Type B pancreatic cell (in vitro differentiated cells): ENCODE measurements around the gene DHX29. TPM values are rescaled to one million over a fixed set of nuclear protein-coding genes. Genes with fewer than 3 reads are reported as not detected.

Experiments used
- DNase-seq: peaks from one replicate; pipeline ENCODE4 v3.0.0; 2021; ENCODE audit warnings: mixed read lengths; ENCODE audit not compliant: unreplicated experiment; ENCODE audit errors: extremely low spot score
- H3K27ac Mint-ChIP-seq: 2 replicates; pipeline ENCODE4 v1.8.0; 2021; ENCODE audit warnings: mild to moderate bottlenecking, mixed read lengths
- H3K27me3 Mint-ChIP-seq: 2 replicates; pipeline ENCODE4 v1.8.0; 2021; ENCODE audit warnings: mixed read lengths
- H3K36me3 Mint-ChIP-seq: 2 replicates; pipeline ENCODE4 v1.8.0; 2021; ENCODE audit warnings: mixed read lengths
- H3K4me1 Mint-ChIP-seq: one replicate; pipeline ENCODE4 v1.8.0; 2021; ENCODE audit warnings: mixed read lengths; ENCODE audit not compliant: unreplicated experiment
- H3K4me3 Mint-ChIP-seq: 2 replicates; pipeline ENCODE4 v1.8.0; 2021; ENCODE audit warnings: mild to moderate bottlenecking, mixed read lengths
- H3K9me3 Mint-ChIP-seq: 2 replicates; pipeline ENCODE4 v1.8.0; 2021; ENCODE audit warnings: mixed read lengths
- total RNA-seq: library from RNA; stranded (reverse); gene quantifications from 2 replicates; pipeline ENCODE4 v1.2.1, GENCODE V29; 2021; ENCODE audit warnings: low replicate concordance
- TF ChIP-seq, protein P1 (sequence below): fragments of 200-600 bp; sonication (generic); conservative IDR thresholded peaks from 2 replicates; pipeline ENCODE4 v1.5.0; 2021; ENCODE audit warnings: antibody characterized with exemption, mild to moderate bottlenecking

The DHX29 gene
- total RNA-seq, 1 donor from 2014 or later, result 24.0 TPM

DNA sequence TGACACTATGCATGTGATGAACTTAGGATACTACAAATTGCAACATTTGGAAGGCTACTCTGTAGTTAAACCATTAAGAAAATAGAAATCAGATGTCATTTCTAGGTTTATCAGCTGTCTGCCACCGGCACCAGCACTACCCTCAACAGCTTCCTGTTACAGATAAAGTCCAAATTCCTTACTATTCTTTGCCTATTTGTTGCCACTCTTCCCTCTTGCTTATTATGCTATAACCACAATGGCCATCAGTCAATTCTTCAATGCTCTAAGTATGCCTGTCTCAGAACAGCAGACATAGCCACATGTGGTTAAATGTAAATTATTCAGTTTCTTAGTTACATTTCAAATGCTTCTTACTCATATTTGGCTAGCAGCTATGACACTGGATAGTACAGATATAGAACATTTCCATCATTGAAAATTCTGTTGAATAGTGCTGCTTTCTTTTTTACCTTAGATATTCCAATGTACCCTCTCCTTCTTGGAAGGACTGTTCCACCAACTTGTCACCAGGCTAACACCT is 21.0 kb downstream of the DHX29 start:
- H3K36me3 Mint-ChIP-seq, result peaks cover 7% of the 10 kb centered on the region
- no peaks in the 10 kb centered on the region for H3K9me3 Mint-ChIP-seq

DNA sequence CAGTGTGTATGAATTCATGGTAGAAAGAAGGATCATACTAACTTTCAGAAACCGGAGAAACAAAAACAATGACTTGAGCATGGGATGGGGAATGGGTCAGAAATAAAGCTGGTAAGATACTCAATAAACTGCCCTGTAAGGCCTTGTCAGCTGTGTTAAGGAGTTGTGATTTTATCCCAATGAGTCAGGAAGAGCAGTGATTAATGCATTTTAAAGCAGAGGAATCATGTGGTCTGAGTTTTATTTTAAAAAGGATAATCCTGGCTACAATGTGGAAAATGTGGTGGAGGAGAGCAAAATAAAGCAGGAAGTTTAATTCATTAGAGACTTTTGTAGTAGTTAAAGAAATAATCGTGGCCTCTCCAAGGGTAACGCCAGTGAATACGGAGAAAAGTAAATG is 28.7 kb downstream of the DHX29 start:
- Mint-ChIP-seq H3K27me3 (no peaks in the 10 kb centered on the region), H3K4me3 (no peak overlapping the region), H3K4me1 (no peaks in the 10 kb centered on the region), H3K9me3 (no peaks in the 10 kb centered on the region), H3K36me3 (peaks cover 8% of the 10 kb centered on the region), H3K27ac (no peak overlapping the region)
- TF ChIP-seq, protein P1, sequence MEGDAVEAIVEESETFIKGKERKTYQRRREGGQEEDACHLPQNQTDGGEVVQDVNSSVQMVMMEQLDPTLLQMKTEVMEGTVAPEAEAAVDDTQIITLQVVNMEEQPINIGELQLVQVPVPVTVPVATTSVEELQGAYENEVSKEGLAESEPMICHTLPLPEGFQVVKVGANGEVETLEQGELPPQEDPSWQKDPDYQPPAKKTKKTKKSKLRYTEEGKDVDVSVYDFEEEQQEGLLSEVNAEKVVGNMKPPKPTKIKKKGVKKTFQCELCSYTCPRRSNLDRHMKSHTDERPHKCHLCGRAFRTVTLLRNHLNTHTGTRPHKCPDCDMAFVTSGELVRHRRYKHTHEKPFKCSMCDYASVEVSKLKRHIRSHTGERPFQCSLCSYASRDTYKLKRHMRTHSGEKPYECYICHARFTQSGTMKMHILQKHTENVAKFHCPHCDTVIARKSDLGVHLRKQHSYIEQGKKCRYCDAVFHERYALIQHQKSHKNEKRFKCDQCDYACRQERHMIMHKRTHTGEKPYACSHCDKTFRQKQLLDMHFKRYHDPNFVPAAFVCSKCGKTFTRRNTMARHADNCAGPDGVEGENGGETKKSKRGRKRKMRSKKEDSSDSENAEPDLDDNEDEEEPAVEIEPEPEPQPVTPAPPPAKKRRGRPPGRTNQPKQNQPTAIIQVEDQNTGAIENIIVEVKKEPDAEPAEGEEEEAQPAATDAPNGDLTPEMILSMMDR, result no peak
- no peak for DNase-seq

More for the DNA sequence above, 21.0 kb downstream of the DHX29 start:
- Mint-ChIP-seq H3K4me3 (no peak overlapping the region), H3K4me1 (no peaks in the 10 kb centered on the region), H3K27me3 (no peaks in the 10 kb centered on the region), H3K27ac (no peak overlapping the region)
- TF ChIP-seq, protein P1, result no peak
- no peak for DNase-seq

GRCh38 chr5:55276771-55277170 is 30.7 kb downstream of the DHX29 start:
- H3K36me3 Mint-ChIP-seq, result peaks cover 14% of the 10 kb centered on the region
- no peaks in the 10 kb centered on the region for H3K27me3 Mint-ChIP-seq
- no peak for DNase-seq
- no peaks in the 10 kb centered on the region for H3K4me1 Mint-ChIP-seq
- TF ChIP-seq, protein P1, result no peak
- no peaks in the 10 kb centered on the region for H3K9me3 Mint-ChIP-seq
- H3K4me3 Mint-ChIP-seq, result no peak overlapping the region
- H3K27ac Mint-ChIP-seq, result no peak overlapping the region

DNA sequence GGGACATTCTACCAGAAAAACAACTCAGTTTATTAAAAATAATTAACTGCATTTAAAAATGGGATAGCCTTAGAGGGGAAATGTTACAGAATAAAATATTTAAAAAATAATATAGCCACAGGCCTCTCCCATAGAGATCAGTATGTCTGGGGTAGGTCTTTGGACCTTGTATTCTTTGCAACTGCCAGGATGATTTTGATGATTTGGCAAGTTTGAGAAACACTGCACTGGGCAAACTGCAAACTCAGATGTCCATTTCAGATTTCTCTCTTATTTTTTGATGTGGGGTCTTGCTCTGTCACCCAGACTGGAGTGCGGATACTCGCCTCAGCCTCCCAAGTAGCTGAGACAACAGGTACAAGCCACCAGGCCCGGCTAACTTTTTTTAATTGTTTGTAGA is 49.2 kb downstream of the DHX29 start:
- H3K9me3 Mint-ChIP-seq, result no peaks in the 10 kb centered on the region
- H3K4me3 Mint-ChIP-seq, result no peak overlapping the region
- H3K27ac Mint-ChIP-seq, result no peak overlapping the region
- TF ChIP-seq, protein P1, result no peak
- no peaks in the 10 kb centered on the region for H3K27me3 Mint-ChIP-seq
- peaks cover 10% of the 10 kb centered on the region for H3K36me3 Mint-ChIP-seq
- H3K4me1 Mint-ChIP-seq, result no peaks in the 10 kb centered on the region
- no peak for DNase-seq

- DNase-seq, result no peak
- Mint-ChIP-seq H3K27me3 (no peaks in the 10 kb centered on the region), H3K9me3 (no peaks in the 10 kb centered on the region), H3K4me1 (no peaks in the 10 kb centered on the region), H3K27ac (no peak overlapping the region), H3K4me3 (no peak overlapping the region), H3K36me3 (peaks cover 3% of the 10 kb centered on the region)
- TF ChIP-seq, protein P1, result no peak
These were observed 52.7 kb downstream of the DHX29 start for GRCh38 chr5:55254802-55255201.

DNA sequence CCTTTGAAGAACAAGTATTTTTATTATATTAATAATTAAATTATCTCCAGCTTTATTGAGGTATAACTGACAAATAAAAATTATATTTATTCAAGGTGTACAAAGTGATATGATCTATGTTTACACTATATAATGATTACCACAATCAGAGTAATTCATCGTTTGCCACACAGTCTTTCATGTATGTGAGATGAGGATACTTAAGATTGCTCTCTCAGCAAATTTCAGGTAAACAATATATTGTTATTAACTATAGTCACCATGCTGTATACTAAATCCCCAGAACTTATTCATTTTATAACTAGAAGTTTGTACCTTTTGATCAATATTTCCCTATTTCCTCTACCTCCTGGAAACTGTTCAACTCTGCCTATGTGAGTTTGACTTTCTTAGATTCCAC is 57.4 kb downstream of the DHX29 start:
- no peak for DNase-seq
- peaks cover 3% of the 10 kb centered on the region for H3K27me3 Mint-ChIP-seq
- H3K4me1 Mint-ChIP-seq, result no peaks in the 10 kb centered on the region
- H3K27ac Mint-ChIP-seq, result no peak overlapping the region
- H3K9me3 Mint-ChIP-seq, result peaks cover 5% of the 10 kb centered on the region
- no peak overlapping the region for H3K4me3 Mint-ChIP-seq
- TF ChIP-seq, protein P1, result no peak
- H3K36me3 Mint-ChIP-seq, result no peaks in the 10 kb centered on the region
